ENCODE results near the gene SELENOO. TPM values are rescaled to one million over a fixed set of nuclear protein-coding genes. Genes with fewer than 3 reads are reported as not detected.
"Not testable (repeated sequence)": the region's sequence is repeated elsewhere in the genome, so short reads cannot be mapped to it uniquely, and the experiment has no call there.

Gene SELENOO
- total and polyA plus RNA-seq, 5 donors = 14.6 to 17.1 (median 15.6) TPM

DNA sequence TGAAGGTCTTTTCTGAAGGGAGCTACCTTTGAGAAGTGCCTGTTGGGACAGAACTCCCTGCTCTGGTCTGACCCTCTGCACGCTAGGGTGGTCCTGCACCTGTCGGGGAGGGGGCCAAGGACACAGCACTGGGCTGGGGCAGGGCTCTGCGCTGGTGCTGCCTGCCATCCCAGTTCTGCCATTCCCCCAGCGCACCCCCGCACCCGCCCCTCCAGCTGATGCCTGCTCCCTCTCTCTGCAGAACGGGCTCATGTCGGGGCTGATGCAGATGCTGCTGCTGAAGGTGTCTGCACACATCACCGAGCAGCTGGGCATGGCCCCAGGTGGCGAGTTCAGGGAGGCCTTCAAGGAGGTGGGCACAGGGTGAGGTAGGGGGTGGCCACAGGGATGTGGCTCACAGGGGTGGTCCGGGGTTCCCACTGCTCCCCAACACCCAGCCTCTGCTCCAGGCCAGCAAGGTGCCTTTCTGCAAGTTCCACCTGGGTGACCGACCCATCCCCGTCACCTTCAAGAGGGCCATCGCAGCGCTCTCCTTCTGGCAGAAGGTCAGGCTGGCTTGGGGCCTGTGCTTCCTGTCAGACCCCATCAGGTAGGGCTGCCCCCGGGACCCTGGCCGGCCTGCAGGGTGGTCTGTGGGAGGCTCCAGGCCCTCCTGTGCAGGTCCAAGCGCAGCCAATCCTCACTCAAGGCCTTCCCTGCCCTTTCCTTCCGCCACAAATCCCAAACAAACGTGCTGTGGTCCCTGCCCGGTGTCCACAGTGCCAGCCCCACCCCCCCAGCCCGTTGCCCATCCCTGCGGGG, 3.6 kb upstream of the SELENOO start:
- intact Hi-C loops (cut with DNase I) = no loop called here
- H3K27ac ChIP-seq (ENCODE audit: low read length) = no peak overlapping the region
- H3K4me1 ChIP-seq (ENCODE audit: control insufficient read depth, insufficient read depth, low read length) = peaks cover 1% of the 10 kb centered on the region
- ATAC-seq = no peak
- H3K27me3 ChIP-seq (ENCODE audit: control insufficient read depth, insufficient read depth) = no peaks in the 10 kb centered on the region
- H3K9me3 ChIP-seq (ENCODE audit: control insufficient read depth, low read length) = no peaks in the 10 kb centered on the region
- H3K4me3 ChIP-seq (ENCODE audit: low read length) = no peak overlapping the region
- WGBS = 88% methylated on average over 23 of the region's 23 CpGs
- peak in 2 of 3 donors; percentile 51 to 62 for DNase-seq

DNA sequence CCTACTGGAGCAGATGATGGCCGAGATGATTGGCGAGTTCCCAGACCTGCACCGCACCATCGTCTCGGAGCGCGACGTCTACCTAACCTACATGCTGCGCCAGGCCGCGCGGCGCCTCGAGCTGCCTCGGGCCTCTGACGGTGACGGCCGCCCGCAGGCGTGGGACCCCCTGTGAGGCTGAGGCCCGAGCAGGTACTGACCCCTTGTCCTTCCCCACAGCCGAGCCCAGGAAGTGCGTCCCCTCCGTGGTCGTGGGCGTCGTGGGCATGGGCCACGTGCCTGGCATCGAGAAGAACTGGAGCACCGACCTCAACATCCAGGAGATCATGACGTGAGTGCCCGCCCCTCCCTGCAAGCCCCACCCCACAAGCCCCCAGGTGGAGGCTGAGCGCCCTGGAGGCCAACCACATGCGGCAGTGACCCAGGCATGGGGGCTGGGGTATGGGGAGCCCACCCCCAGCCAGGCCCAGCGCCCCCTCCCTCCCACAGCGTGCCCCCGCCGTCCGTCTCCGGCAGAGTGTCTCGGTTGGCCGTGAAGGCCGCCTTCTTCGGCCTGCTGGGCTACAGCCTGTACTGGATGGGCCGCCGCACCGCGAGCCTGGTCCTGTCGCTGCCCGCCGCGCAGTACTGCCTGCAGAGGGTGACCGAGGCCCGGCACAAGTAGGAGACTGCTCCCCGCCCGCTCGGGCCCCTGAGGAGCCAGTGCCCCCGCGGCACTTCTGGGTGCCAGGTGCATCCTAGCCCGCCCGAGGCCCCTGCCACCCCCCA, 2.8 kb upstream of the SELENOO start:
- Histone ChIP-seq H3K9me3 (ENCODE audit: control insufficient read depth, low read length) (no peaks in the 10 kb centered on the region), H3K27ac (ENCODE audit: low read length) (no peak overlapping the region), H3K4me3 (ENCODE audit: low read length) (no peak overlapping the region), H3K4me1 (ENCODE audit: control insufficient read depth, insufficient read depth, low read length) (peaks cover 2% of the 10 kb centered on the region), H3K27me3 (ENCODE audit: control insufficient read depth, insufficient read depth) (no peaks in the 10 kb centered on the region)
- DNase-seq = peak in 2 of 3 donors; percentile 56 to 67
- intact Hi-C loops (cut with DNase I) = no loop called here
- 94% methylated on average over 61 of the region's 61 CpGs for WGBS
- no peak for ATAC-seq

DNA sequence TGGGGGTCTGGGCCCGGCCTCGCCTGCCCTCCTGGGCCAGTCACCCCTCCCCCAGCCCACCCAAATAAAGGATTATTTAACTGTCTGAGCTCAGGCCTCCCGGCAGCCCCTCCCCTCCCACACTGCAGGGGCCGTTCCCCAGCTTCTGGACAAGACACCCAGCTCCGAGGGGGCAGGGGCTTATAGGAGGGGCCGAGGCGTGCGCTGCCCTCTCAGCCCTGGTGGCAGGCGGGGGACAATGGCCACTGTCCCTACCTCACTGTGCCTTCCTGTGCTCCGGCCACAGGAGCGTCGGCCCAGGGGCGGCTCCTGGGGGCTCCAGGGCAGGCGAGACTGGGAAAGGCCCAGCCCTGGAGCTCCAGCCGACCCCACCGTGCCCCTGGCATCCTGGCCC, 2.2 kb upstream of the SELENOO start:
- Histone ChIP-seq H3K4me1 (ENCODE audit: control insufficient read depth, insufficient read depth, low read length) (peaks cover 2% of the 10 kb centered on the region), H3K9me3 (ENCODE audit: control insufficient read depth, low read length) (no peaks in the 10 kb centered on the region), H3K27me3 (ENCODE audit: control insufficient read depth, insufficient read depth) (no peaks in the 10 kb centered on the region), H3K4me3 (ENCODE audit: low read length) (no peak overlapping the region), H3K27ac (ENCODE audit: low read length) (no peak overlapping the region)
- peak in 2 of 3 donors; percentile 51 to 64 for DNase-seq
- intact Hi-C loops (cut with DNase I) = no loop called here
- 88% methylated on average over 16 of the region's 16 CpGs for WGBS
- no peak for ATAC-seq

DNA sequence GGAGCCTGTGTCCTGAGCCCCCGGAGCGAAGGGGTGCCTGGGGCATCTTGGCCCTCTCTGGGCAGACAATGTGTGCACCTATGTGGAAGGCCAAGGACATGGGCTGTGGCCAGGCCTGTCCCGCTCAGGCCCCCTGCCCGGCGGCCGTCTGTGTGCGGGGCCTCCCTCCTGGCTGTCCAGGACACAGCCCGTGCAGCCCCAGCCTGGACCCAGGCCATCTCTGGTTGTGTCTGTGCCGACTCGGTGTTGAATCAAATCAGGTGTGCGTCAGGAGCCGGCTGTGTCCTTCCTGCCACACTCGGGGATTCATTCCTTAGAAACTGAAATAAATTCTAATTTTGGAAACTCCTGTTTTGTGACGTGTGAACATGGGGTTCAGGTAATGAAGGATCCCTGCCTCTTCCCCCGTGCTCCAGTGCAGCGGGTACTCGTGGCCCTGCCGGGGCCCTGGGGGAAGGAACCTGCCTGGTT, 1.5 kb upstream of the SELENOO start:
- Histone ChIP-seq H3K9me3 (ENCODE audit: control insufficient read depth, low read length) (no peaks in the 10 kb centered on the region), H3K4me1 (ENCODE audit: control insufficient read depth, insufficient read depth, low read length) (peaks cover 2% of the 10 kb centered on the region), H3K4me3 (ENCODE audit: low read length) (no peak overlapping the region), H3K27ac (ENCODE audit: low read length) (no peak overlapping the region), H3K27me3 (ENCODE audit: control insufficient read depth, insufficient read depth) (no peaks in the 10 kb centered on the region)
- WGBS = 75% methylated on average over 18 of the region's 18 CpGs
- ATAC-seq (peak in 1 of 2 donors; percentile 3), DNase-seq (peak in 2 of 3 donors; percentile 67 to 68)
- intact Hi-C loops (cut with DNase I) = no loop called here

DNA sequence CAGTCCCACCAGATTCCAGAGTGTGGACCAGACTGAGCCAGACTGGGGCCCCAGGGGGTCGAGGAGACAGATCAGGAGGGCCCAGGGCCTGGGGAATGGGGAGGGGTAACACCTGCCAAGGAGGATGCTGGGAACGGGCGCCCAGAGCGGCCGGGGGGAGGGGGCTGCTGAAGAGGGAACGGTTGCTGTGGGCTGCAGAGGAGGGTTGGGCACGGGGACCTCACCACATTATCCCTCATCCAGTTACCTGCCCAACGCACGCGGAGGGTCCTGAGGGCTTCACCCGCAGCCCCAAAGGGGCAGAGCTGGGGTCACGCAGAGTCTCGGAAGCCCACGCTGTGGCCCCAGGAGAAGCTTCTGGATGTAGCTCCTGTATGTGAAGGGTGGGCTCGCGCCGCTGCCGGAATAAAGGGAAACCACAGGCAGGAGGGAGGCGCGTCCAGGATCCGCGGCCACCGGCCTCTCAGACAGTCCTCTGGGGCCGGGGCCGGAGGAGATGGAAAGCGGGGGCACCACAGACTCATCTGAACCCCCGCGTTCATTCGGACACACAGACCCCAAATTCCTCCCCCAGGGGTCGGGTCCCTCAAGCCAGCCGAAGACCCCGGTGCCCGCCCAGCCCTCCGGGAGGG, 866 bp upstream of the SELENOO start:
- DNase-seq = peak in 1 of 3 donors; percentile 71
- Histone ChIP-seq H3K4me1 (ENCODE audit: control insufficient read depth, insufficient read depth, low read length) (peaks cover 2% of the 10 kb centered on the region), H3K9me3 (ENCODE audit: control insufficient read depth, low read length) (no peaks in the 10 kb centered on the region), H3K27ac (ENCODE audit: low read length) (no peak overlapping the region), H3K27me3 (ENCODE audit: control insufficient read depth, insufficient read depth) (no peaks in the 10 kb centered on the region), H3K4me3 (ENCODE audit: low read length) (peak overlapping the region; percentile 92)
- peak; percentile 2 to 3 for ATAC-seq
- intact Hi-C loops (cut with DNase I) = no loop called here
- 8% methylated on average over 34 of the region's 34 CpGs for WGBS

DNA sequence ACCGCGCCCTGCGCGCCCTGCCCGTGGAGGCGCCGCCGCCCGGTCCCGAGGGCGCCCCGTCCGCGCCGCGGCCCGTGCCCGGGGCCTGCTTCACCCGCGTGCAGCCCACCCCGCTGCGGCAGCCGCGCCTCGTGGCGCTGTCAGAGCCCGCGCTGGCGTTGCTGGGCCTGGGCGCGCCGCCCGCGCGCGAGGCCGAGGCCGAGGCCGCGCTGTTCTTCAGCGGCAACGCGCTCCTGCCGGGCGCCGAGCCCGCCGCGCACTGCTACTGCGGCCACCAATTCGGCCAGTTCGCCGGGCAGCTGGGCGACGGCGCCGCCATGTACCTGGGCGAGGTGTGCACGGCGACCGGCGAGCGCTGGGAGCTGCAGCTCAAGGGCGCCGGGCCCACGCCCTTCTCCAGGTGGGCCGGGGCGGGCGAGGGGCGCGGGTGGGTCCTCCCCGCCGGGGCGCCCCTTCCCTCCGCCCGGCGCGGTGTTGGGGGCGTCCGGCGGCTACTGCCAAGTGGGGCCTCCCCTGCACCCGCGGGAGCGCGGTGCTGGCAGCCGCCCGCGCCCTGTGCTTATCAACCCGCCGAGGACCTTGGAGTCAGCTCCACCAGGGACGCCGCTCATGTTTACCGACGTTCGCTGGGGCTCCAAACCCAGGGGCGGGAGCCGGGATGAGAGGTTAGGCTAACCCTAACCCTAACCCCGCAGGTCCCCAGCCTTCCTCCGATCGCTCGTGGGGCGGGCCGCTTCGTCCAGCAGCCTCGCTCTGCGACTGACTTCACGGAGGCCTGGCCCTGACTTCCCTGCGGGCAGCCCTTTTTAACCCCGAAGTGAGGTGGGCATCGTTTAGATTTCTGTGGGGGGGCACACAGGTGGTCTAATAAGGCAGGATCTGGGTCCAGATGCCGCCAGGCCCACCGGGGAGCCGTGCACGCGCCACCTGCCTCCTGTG, 649 bp downstream of the SELENOO start:
- peak; percentile 3 to 6 for ATAC-seq
- Histone ChIP-seq H3K27ac (ENCODE audit: low read length) (peak overlapping the region; percentile 76), H3K4me3 (ENCODE audit: low read length) (peak overlapping the region; percentile 92), H3K9me3 (ENCODE audit: control insufficient read depth, low read length) (no peaks in the 10 kb centered on the region), H3K4me1 (ENCODE audit: control insufficient read depth, insufficient read depth, low read length) (peaks cover 2% of the 10 kb centered on the region), H3K27me3 (ENCODE audit: control insufficient read depth, insufficient read depth) (no peaks in the 10 kb centered on the region)
- intact Hi-C loops (cut with DNase I) = no loop called here
- DNase-seq = peak in 2 of 3 donors; percentile 69 to 76
- WGBS = 2% methylated on average over 115 of the region's 115 CpGs

DNA sequence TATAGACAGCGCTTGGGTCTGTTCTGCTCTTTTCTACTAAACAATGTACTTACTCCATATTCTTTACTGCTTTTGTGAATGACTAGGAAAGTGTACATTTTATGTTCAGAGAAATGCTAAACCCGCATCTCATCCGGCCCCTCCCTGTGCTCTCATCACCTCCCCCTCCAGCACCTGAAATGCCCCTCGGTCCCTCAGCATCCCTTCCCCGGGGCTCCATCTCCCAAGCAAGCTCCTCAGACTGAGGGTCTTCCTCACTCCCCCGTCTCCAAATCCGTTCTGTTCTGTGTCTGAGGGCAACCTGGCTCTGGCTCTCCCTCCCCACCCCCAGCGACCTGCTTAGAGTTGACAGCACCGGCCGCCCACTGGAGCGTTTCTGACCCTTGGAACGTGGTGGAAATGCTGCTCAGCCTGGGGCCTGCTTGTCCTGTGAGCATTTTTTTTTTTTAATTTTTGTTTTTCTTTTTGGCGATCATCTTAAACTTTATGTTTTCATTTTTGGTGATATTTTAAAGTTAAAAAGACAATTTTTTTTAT, 1.4 kb downstream of the SELENOO start:
- 67% methylated on average over 13 of the region's 13 CpGs for WGBS
- peak overlapping the region; percentile 92 for H3K4me3 ChIP-seq (ENCODE audit: low read length)
- no peaks in the 10 kb centered on the region for H3K27me3 ChIP-seq (ENCODE audit: control insufficient read depth, insufficient read depth)
- intact Hi-C loops (cut with DNase I) = no loop called here
- no peak overlapping the region for H3K27ac ChIP-seq (ENCODE audit: low read length)
- no peak for ATAC-seq
- peaks cover 2% of the 10 kb centered on the region for H3K4me1 ChIP-seq (ENCODE audit: control insufficient read depth, insufficient read depth, low read length)
- H3K9me3 ChIP-seq (ENCODE audit: control insufficient read depth, low read length) = no peaks in the 10 kb centered on the region
- peak in 2 of 3 donors; percentile 40 to 50 for DNase-seq

DNA sequence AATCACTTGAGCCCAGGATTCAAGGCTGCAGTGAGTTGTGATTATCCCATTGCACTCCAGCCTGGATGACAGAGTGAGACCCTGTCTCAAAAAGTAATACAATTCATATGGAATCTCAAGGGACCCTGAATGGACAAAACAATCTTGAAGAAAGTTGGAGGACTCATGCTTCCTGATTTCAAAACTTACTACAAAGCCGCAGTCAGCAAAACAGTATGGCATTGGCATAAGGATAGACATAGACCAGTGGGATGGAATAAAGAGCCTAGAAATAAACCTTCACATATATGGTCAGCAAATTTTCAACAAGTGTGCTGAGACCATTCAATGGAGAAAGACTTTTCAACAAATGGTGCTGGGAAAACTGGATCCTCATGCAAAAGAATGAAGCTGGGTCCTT, 2.5 kb downstream of the SELENOO start:
- ATAC-seq (no peak), DNase-seq (no peak)
- H3K4me1 ChIP-seq (ENCODE audit: control insufficient read depth, insufficient read depth, low read length) = peaks cover 2% of the 10 kb centered on the region
- WGBS = 100% methylated on average over 1 of the region's 1 CpG
- intact Hi-C loops (cut with DNase I) = no loop called here
- no peaks in the 10 kb centered on the region for H3K9me3 ChIP-seq (ENCODE audit: control insufficient read depth, low read length)
- no peaks in the 10 kb centered on the region for H3K27me3 ChIP-seq (ENCODE audit: control insufficient read depth, insufficient read depth)
- no peak overlapping the region for H3K27ac ChIP-seq (ENCODE audit: low read length)
- H3K4me3 ChIP-seq (ENCODE audit: low read length) = no peak overlapping the region

- intact Hi-C loops (cut with DNase I) = no loop called here
- Histone ChIP-seq H3K4me3 (ENCODE audit: low read length) (no peak overlapping the region), H3K27ac (ENCODE audit: low read length) (no peak overlapping the region), H3K27me3 (ENCODE audit: control insufficient read depth, insufficient read depth) (no peaks in the 10 kb centered on the region), H3K4me1 (ENCODE audit: control insufficient read depth, insufficient read depth, low read length) (peaks cover 2% of the 10 kb centered on the region), H3K9me3 (ENCODE audit: control insufficient read depth, low read length) (no peaks in the 10 kb centered on the region)
- DNase-seq = no peak
- WGBS = 90% methylated on average over 7 of the region's 7 CpGs
- ATAC-seq = no peak
Observed at GRCh38 chr22:50204571-50204970, 3.8 kb downstream of the SELENOO start.

DNA sequence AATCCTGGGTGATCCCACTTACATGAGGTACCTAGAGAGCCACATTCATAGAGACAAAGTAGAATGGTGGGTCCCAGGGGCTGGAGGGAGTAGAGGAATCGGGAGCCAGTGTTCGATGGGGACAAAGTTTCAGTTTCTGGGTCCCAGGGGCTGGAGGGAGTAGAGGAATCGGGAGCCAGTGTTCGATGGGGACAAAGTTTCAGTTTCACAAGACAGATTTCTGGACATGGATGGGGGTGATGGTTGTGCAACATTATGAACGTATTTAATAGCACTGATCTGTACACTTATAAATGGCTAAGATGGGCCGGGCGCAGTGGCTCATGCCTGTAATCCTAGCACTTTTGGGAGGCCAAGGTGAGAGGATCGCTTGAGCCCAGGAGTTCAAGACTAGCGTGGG, 4.2 kb downstream of the SELENOO start:
- H3K4me1 ChIP-seq (ENCODE audit: control insufficient read depth, insufficient read depth, low read length); H3K27ac ChIP-seq (ENCODE audit: low read length); ATAC-seq; H3K9me3 ChIP-seq (ENCODE audit: control insufficient read depth, low read length); H3K27me3 ChIP-seq (ENCODE audit: control insufficient read depth, insufficient read depth); H3K4me3 ChIP-seq (ENCODE audit: low read length): not testable (repeated sequence)
- intact Hi-C loops (cut with DNase I) = loop anchor here in 2 of 4 donors (5.0 kb wide), 1 partner anchor 58 kb away; no protein-coding TSS in a partner anchor
- 86% methylated on average over 9 of the region's 9 CpGs for WGBS
- peak in 1 of 3 donors; percentile 6 for DNase-seq
